Raji (cell line): ENCODE results near the gene SPINT3.

Source experiments
- POLR2A ChIP-seq: IDR thresholded peaks from 2 replicates; pipeline ENCODE4 v1.6.1; 2011; ENCODE audit warnings: low read depth, low read length, control low read depth; ENCODE audit not compliant: insufficient read depth

The SPINT3 gene

GRCh38 chr20:45470937-45471336 is 44.5 kb downstream of the SPINT3 start:
- TF ChIP-seq POLR2A = no peak

DNA sequence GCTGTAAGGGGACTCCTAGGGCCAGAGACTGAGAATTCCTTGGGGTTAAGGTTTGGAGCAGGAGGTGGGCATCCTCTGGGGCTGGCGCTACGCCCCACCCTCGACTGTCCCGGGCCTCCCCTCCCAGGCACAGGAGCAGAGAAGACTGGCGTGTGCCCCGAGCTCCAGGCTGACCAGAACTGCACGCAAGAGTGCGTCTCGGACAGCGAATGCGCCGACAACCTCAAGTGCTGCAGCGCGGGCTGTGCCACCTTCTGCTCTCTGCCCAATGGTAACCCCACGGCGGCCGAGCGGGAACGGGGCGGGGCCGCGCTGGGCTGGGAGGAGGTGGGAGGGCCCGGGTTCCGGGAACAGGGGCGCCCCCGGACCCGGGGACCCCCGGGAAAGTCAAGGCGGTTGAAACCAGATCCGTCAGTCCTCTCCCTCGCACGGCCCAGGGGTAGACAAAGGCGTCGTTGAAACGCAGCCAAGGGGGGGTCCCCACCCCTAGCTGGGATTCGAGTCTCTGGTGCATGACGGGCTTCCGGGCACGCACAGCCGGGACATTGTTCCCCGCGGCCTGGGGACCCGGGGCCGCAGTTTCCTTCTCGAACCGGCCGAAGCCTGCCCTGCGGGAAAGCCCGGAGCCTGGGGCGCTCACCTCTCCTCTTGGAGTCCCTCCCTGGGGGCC is 45.0 kb downstream of the SPINT3 start:
- TF ChIP-seq POLR2A = no peak

DNA sequence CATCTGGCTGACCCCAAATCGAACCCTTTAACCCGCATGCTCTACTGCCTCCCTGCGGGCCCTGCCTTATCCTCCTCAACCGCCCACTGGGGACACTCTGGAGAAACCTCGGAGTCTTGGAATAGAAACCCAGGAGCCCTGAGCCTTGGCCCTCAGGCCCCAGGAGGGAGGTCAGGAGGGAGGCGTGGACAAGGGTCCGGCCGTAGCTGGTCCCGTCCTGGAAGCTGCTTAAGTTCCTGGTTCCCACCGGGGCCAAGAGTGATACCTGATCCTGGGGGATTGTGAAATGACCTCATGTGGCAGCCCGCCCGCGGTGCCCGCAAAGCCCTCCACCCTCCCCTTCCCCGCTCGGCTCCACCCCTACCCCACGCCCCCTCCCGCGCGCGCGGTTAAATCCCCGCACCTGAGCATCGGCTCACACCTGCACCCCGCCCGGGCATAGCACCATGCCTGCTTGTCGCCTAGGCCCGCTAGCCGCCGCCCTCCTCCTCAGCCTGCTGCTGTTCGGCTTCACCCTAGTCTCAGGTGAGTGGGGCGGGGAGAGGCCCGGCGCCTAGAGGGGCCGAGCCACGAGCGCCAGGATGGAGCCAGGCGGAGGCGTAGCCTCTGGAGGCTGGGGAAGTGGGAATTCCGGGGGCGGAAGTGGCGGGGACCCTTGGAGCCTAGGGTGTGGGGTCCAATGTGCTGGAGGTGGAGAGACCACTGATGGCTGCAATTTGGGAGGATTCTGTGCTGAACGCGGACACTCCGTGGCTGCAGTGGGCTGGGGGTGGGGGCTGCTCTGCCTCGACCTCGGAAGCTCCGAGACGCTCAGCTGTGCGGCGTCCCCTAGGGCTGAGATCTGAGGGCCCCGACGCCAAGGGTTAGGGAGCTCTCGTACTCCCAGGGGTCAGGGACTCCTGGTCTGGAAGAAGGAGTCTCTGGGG is 45.8 kb downstream of the SPINT3 start, which contains the start of gene WFDC2:
TSS of gene WFDC2 (plus strand) at position 418 of the 926 bp plus-strand sequence. CDS start at position 447, 29 bp downstream.
- TF ChIP-seq POLR2A = no peak

DNA sequence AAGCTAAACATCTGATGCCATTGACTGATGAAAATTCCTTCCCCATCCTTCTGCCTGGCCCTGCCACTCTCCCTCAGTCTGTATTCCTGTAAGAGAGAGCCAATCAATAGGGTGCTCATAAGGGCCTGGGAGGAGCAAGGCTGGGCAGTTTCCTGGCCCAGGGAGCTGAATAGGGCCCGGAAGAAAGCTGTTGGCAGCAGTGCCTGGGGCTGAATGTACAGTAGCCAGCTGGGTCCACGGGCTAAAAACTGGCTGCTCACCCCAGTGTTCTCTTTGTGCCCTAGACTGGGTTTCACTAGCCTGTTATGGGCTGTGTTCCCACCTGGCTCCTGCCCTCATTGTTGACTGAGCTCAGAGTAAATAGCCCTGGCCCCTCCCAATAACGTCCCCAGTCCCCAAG is 47.6 kb downstream of the SPINT3 start:
- no peak for TF ChIP-seq POLR2A

GRCh38 chr20:45467172-45467571 is 48.2 kb downstream of the SPINT3 start:
- TF ChIP-seq POLR2A = no peak

- TF ChIP-seq POLR2A = no peak
Measured at GRCh38 chr20:45465491-45466266, 49.7 kb downstream of the SPINT3 start.

DNA sequence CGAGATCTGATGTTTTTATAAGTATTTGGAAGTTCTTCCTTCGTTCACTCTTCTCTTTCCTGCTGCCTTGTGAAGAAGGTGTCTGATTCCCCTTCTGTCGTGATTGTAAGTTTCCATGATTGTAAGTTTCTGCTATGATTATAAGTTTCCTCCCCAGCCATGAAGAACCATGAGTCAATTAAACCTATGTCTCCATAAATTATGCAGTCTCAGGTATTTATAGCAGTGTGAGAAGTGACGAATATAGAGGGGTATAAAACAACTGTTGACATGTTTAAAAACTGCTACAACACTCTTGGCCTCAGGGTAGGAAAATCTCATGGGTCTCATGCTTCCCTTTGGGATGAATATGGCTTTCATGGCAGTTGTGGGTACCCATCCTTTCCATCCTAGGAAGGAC is 51.7 kb downstream of the SPINT3 start:
- TF ChIP-seq POLR2A = no peak

- TF ChIP-seq POLR2A = no peak
Measured at GRCh38 chr20:45462711-45463509, 52.5 kb downstream of the SPINT3 start.
